HG03469 (cell line): ENCODE measurements around the gene SLC6A18.

Experiments used
- ATAC-seq: cut with Tn5 transposase; IDR thresholded peaks from one replicate; pipeline ENCODE4 v1.9.1; 2021; ENCODE audit warnings: mild to moderate bottlenecking, moderate library complexity, moderate number of reproducible peaks; ENCODE audit not compliant: unreplicated experiment

SLC6A18 gene

GRCh38 chr5:1187234-1187949 lies 37.8 kb upstream of the SLC6A18 start:
- no peak for ATAC-seq

- ATAC-seq, result no peak
Measured at GRCh38 chr5:1187950-1188334, 37.2 kb upstream of the SLC6A18 start.

- ATAC-seq, result no peak
Measured at GRCh38 chr5:1188464-1188863, 36.7 kb upstream of the SLC6A18 start.

- no peak for ATAC-seq
Measured at GRCh38 chr5:1189269-1189668, 35.9 kb upstream of the SLC6A18 start.

GRCh38 chr5:1190278-1190677 lies 34.9 kb upstream of the SLC6A18 start:
- no peak for ATAC-seq

GRCh38 chr5:1190837-1191239 lies 34.3 kb upstream of the SLC6A18 start:
- ATAC-seq, result no peak

GRCh38 chr5:1192971-1193590 lies 32.1 kb upstream of the SLC6A18 start:
- no peak for ATAC-seq

GRCh38 chr5:1193591-1193985 lies 31.6 kb upstream of the SLC6A18 start:
- no peak for ATAC-seq

GRCh38 chr5:1194378-1194777 lies 30.8 kb upstream of the SLC6A18 start:
- no peak for ATAC-seq

- ATAC-seq, result no peak
Measured at GRCh38 chr5:1195439-1195838, 29.7 kb upstream of the SLC6A18 start.

- no peak for ATAC-seq
Measured at GRCh38 chr5:1195916-1196315, 29.3 kb upstream of the SLC6A18 start.

- ATAC-seq, result no peak
Measured at GRCh38 chr5:1196562-1196961, 28.6 kb upstream of the SLC6A18 start.

- ATAC-seq, result no peak
Measured at GRCh38 chr5:1197876-1198666, 27.1 kb upstream of the SLC6A18 start.

- no peak for ATAC-seq
Measured at GRCh38 chr5:1199340-1199648, 25.9 kb upstream of the SLC6A18 start.

GRCh38 chr5:1199649-1200494 lies 25.3 kb upstream of the SLC6A18 start:
- no peak for ATAC-seq

GRCh38 chr5:1200495-1201326 lies 24.5 kb upstream of the SLC6A18 start:
- ATAC-seq, result no peak

GRCh38 chr5:1201327-1202025 lies 23.7 kb upstream of the SLC6A18 start, which contains the start of gene SLC6A19:
Gene SLC6A19, plus strand, starts transcription at chr5:1201595. Its CDS starts 56 bp downstream, at chr5:1201651.
- ATAC-seq, result no peak

GRCh38 chr5:1202026-1202797 lies 23.0 kb upstream of the SLC6A18 start:
- ATAC-seq, result no peak

GRCh38 chr5:1202798-1203185 lies 22.4 kb upstream of the SLC6A18 start:
- ATAC-seq, result no peak
